Measurements from ENCODE around the gene DGKB.

The DGKB gene

GRCh38 chr7:14760730-14761478 lies 141.6 kb downstream of the DGKB start:
- no peak for DNase-seq (ENCODE audit: low spot score)

GRCh38 chr7:14759785-14760184 lies 142.8 kb downstream of the DGKB start:
- DNase-seq (ENCODE audit: low spot score), result no peak

- no peak for DNase-seq (ENCODE audit: low spot score)
Observed at GRCh38 chr7:14754631-14755030, 147.9 kb downstream of the DGKB start.

- no peak for DNase-seq (ENCODE audit: low spot score)
Observed at GRCh38 chr7:14752301-14752700, 150.2 kb downstream of the DGKB start.

GRCh38 chr7:14751461-14751860 lies 151.1 kb downstream of the DGKB start:
- DNase-seq (ENCODE audit: low spot score), result no peak

- DNase-seq (ENCODE audit: low spot score), result no peak
Observed at GRCh38 chr7:14748461-14748860, 154.1 kb downstream of the DGKB start.

- DNase-seq (ENCODE audit: low spot score), result no peak
Observed at GRCh38 chr7:14747701-14748100, 154.8 kb downstream of the DGKB start.

- DNase-seq (ENCODE audit: low spot score), result no peak
Observed at GRCh38 chr7:14745076-14745475, 157.5 kb downstream of the DGKB start.

GRCh38 chr7:14740606-14741005 lies 161.9 kb downstream of the DGKB start:
- DNase-seq (ENCODE audit: low spot score), result no peak

- DNase-seq (ENCODE audit: low spot score), result no peak
Observed at GRCh38 chr7:14739841-14740185, 162.7 kb downstream of the DGKB start.

- DNase-seq (ENCODE audit: low spot score), result no peak
Observed at GRCh38 chr7:14739168-14739840, 163.2 kb downstream of the DGKB start.

GRCh38 chr7:14738086-14738485 lies 164.5 kb downstream of the DGKB start:
- DNase-seq (ENCODE audit: low spot score), result no peak

- DNase-seq (ENCODE audit: low spot score), result no peak
Observed at GRCh38 chr7:14734839-14735321, 167.7 kb downstream of the DGKB start.

GRCh38 chr7:14720785-14721184 lies 181.8 kb downstream of the DGKB start:
- no peak for DNase-seq (ENCODE audit: low spot score)

GRCh38 chr7:14717816-14718215 lies 184.7 kb downstream of the DGKB start:
- no peak for DNase-seq (ENCODE audit: low spot score)

- no peak for DNase-seq (ENCODE audit: low spot score)
Observed at GRCh38 chr7:14717169-14717568, 185.4 kb downstream of the DGKB start.

- DNase-seq (ENCODE audit: low spot score), result no peak
Observed at GRCh38 chr7:14714161-14714728, 188.3 kb downstream of the DGKB start.

- DNase-seq (ENCODE audit: low spot score), result no peak
Observed at GRCh38 chr7:14698239-14698638, 204.3 kb downstream of the DGKB start.

- no peak for DNase-seq (ENCODE audit: low spot score)
Observed at GRCh38 chr7:14697684-14698083, 204.9 kb downstream of the DGKB start.

GRCh38 chr7:14691597-14692203 lies 210.9 kb downstream of the DGKB start:
- DNase-seq (ENCODE audit: low spot score), result peak; percentile 29

GRCh38 chr7:14691034-14691433 lies 211.5 kb downstream of the DGKB start:
- no peak for DNase-seq (ENCODE audit: low spot score)

GRCh38 chr7:14690486-14690885 lies 212.1 kb downstream of the DGKB start:
- DNase-seq (ENCODE audit: low spot score), result no peak

- no peak for DNase-seq (ENCODE audit: low spot score)
Observed at GRCh38 chr7:14690075-14690474, 212.5 kb downstream of the DGKB start.
